ENCODE data around the gene COLEC11. TPM values are rescaled to one million over a fixed set of nuclear protein-coding genes. Genes with fewer than 3 reads are reported as not detected.

The COLEC11 gene
- total RNA-seq, 1 donor from 2014 or later, result 1.5 TPM

- ATAC-seq, result no peak
- no peak for DNase-seq
- no peak overlapping the region for H3K4me3 ChIP-seq
- TF ChIP-seq CTCF (IDR thresholded peaks at IDR 0.05), result no peak
- no peak overlapping the region for H3K27ac ChIP-seq
- H3K4me1 ChIP-seq, result no peaks in the 10 kb centered on the region
- no peaks in the 10 kb centered on the region for H3K27me3 ChIP-seq
- intact Hi-C loops (cut with DNase I), result no loop called here
- H3K9me3 ChIP-seq, result no peaks in the 10 kb centered on the region
- no peaks in the 10 kb centered on the region for H3K36me3 ChIP-seq
These were observed 86.7 kb downstream of the COLEC11 start for GRCh38 chr2:3681625-3682024.

DNA sequence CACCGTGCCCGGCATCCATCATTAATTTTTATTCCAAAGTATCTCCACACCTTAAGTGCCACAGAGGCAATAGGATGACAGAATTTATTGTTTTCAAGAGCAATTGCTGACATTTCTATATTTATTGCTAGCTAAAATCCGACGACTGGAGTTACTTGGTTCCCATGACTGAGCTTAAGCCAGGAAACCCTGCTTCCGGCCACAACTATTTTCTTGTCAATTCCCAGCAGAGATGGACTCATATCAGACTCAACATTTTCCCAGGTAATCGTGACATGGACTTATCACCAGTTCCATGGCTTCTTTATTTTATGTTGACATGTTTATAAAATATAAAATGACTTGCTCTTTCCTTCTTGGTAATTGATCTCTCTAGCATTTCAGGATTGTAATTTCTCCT is 87.9 kb downstream of the COLEC11 start:
- no peak for ATAC-seq
- intact Hi-C loops (cut with DNase I), result no loop called here
- Histone ChIP-seq H3K27ac (no peak overlapping the region), H3K36me3 (no peaks in the 10 kb centered on the region), H3K9me3 (no peaks in the 10 kb centered on the region), H3K27me3 (no peaks in the 10 kb centered on the region), H3K4me3 (no peak overlapping the region), H3K4me1 (no peaks in the 10 kb centered on the region)
- no peak for DNase-seq
- no peak for TF ChIP-seq CTCF (IDR thresholded peaks at IDR 0.05)

GRCh38 chr2:3683748-3684454 is 89.0 kb downstream of the COLEC11 start:
- TF ChIP-seq CTCF (IDR thresholded peaks at IDR 0.05), result no peak
- intact Hi-C loops (cut with DNase I), result no loop called here
- Histone ChIP-seq H3K27me3 (peaks cover 6% of the 10 kb centered on the region), H3K9me3 (no peaks in the 10 kb centered on the region), H3K4me1 (no peaks in the 10 kb centered on the region), H3K36me3 (no peaks in the 10 kb centered on the region), H3K27ac (no peak overlapping the region), H3K4me3 (no peak overlapping the region)
- peak; percentile 24 for ATAC-seq
- no peak for DNase-seq

GRCh38 chr2:3689998-3690748 is 95.3 kb downstream of the COLEC11 start:
- ATAC-seq, result no peak
- Histone ChIP-seq H3K4me3 (no peak overlapping the region), H3K36me3 (no peaks in the 10 kb centered on the region), H3K27ac (no peak overlapping the region), H3K9me3 (no peaks in the 10 kb centered on the region), H3K27me3 (peaks cover 6% of the 10 kb centered on the region), H3K4me1 (no peaks in the 10 kb centered on the region)
- intact Hi-C loops (cut with DNase I), result no loop called here
- DNase-seq, result no peak
- no peak for TF ChIP-seq CTCF (IDR thresholded peaks at IDR 0.05)

- ATAC-seq (peak; percentile 45), DNase-seq (no peak)
- intact Hi-C loops (cut with DNase I), result no loop called here
- peak; percentile 40 for TF ChIP-seq CTCF (IDR thresholded peaks at IDR 0.05)
- no peak overlapping the region for H3K4me3 ChIP-seq
- peaks cover 6% of the 10 kb centered on the region for H3K27me3 ChIP-seq
- no peaks in the 10 kb centered on the region for H3K4me1 ChIP-seq
- no peaks in the 10 kb centered on the region for H3K36me3 ChIP-seq
- no peaks in the 10 kb centered on the region for H3K9me3 ChIP-seq
- H3K27ac ChIP-seq, result no peak overlapping the region
These were observed 97.5 kb downstream of the COLEC11 start for GRCh38 chr2:3692375-3692774.

Other genes starting within 250 kb of the COLEC11 start
- gene EIPR1, start 217.3 kb upstream of the COLEC11 start, total RNA-seq, result 16.6 TPM
- 89.8 TPM for gene TRAPPC12, start 215.4 kb upstream of the COLEC11 start, total RNA-seq
- 66.8 TPM for gene ADI1, start 75.6 kb upstream of the COLEC11 start, total RNA-seq
- gene RNASEH1, start 36.8 kb upstream of the COLEC11 start, total RNA-seq, result 18.6 TPM
- 807 TPM for gene RPS7, start 19.9 kb upstream of the COLEC11 start, total RNA-seq
- gene ALLC, start 63.1 kb downstream of the COLEC11 start, total RNA-seq, result not detected
- not detected for gene DCDC2C, start 108.5 kb downstream of the COLEC11 start, total RNA-seq